NOMO-1 (cell line): ENCODE measurements around the gene OR7D2.
A peak's percentile ranks its signal among the peaks of the same experiment; 100 is the strongest.

ENCODE experiments used
- DNase-seq, 2 experiments: peaks; one replicate each; lab custom pipeline; 2025; ENCODE audit not compliant: unreplicated experiment in 2 of 2; lab: John Stamatoyannopoulos, UW

OR7D2 gene

DNA sequence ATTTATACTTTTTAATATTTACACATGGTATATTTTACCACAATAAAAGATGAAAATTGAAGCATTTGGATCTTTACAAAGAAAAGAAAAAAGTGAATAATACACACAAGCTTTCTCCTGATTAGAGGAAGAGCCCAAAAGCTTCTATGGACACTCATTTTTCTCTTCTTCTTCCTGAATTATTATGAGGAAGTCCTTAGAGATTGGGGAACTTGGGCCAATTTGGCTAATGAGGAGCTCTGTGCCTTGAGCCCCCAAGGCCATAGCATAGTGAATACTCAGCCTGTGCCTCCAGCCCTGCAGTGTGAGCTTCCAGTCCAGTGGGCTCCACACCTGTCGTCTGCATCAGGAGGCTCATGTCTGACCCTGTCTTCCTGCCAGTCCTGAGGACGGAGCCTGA is 19.3 kb downstream of the OR7D2 start:
- peak in 1 of 2 experiments; percentile 7 for DNase-seq

DNA sequence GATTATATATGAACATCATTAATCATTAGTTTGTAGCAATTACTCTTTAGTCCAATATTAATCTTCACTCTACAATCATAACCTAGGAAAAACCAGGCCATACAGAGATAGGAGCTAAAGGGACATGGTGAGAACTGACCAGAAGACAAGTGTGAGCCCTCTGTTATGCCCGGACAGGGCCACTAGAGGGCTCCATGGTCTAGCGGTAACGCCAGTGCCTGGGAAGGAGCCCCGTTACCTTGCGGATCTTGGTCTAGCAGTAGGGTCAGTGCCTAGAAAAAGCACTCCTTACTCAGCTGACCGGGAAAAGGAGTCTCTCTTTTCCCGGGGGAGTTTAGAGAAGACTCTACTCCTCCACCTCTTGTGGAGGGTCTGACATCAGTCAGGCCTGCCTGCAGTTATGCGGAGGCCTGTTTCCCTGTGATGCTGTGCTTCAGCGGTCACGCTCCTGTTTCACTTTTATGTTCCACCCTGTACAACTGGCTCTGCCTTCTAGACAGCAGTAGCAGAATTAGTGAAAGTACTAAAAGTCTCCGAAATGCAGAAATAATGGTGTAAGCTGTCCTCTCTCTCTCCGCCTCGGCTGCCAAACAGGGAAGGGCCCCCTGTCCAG is 26.8 kb downstream of the OR7D2 start:
- peak; percentile 23 to 28 for DNase-seq

- DNase-seq = no peak
Observed at GRCh38 chr19:9219489-9219888, 40.7 kb downstream of the OR7D2 start, which contains the start of gene OR7D4. Gene OR7D4, minus strand, starts transcription at chr19:9219589. Its CDS starts 4,752 bp downstream, at chr19:9214837.
